ENCODE results near the gene OLFM1.

The OLFM1 gene

DNA sequence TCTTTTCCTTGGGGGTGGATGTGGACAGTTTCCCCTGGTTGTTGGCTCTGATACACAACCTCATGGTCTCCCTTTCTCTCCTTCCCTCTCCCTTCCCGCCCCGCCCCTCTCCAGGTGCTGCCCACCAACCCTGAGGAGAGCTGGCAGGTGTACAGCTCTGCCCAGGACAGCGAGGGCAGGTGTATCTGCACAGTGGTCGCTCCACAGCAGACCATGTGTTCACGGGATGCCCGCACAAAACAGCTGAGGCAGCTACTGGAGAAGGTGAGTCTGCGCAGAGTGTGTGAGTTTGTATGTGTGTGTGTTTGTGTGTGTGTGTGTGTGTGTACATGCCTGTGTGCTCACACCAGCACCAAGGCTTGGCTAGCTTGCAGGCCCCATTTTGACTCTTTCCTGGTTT, 2.6 kb downstream of the OLFM1 start:
- no peak for DNase-seq (ENCODE audit: low spot score)

- DNase-seq (ENCODE audit: low spot score) = no peak
These were observed 3.1 kb downstream of the OLFM1 start for GRCh38 chr9:135090547-135090946.

DNA sequence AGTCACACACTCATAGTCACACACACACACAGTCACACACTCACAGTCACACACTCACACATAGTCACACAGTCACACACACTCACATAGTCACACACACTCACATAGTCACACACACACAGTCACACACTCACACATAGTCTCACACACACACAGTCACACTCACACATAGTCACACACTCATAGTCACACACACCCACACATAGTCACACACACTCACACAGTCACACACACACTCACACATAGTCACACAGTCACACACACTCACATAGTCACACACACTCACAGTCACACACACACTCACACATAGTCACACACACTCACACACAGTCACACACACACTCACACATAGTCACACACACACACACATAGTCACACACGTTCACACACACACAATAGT, 4.1 kb downstream of the OLFM1 start:
- DNase-seq (ENCODE audit: low spot score) = no peak

DNA sequence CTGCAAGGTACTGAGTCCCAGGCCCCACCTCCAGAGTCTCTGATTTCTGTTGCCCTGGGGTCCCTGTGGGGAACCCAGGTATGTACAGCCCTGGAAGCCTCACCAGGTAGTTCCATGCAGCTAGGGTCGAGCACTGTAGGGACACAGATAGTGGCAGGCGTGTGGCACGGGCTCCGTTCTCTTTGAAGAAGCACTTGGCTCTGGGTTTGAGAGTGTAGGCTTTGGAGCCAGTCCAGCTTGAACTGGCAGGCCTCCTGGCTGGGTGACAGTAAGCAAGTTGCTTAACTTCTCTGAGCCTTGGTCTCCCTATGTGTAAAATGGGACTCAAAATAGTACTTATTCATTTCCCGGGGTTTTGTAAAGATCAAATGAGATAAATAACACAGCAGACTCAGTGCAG, 5.6 kb downstream of the OLFM1 start:
- no peak for DNase-seq (ENCODE audit: low spot score)

GRCh38 chr9:135093911-135094584, 6.6 kb downstream of the OLFM1 start:
- no peak for DNase-seq (ENCODE audit: low spot score)

DNA sequence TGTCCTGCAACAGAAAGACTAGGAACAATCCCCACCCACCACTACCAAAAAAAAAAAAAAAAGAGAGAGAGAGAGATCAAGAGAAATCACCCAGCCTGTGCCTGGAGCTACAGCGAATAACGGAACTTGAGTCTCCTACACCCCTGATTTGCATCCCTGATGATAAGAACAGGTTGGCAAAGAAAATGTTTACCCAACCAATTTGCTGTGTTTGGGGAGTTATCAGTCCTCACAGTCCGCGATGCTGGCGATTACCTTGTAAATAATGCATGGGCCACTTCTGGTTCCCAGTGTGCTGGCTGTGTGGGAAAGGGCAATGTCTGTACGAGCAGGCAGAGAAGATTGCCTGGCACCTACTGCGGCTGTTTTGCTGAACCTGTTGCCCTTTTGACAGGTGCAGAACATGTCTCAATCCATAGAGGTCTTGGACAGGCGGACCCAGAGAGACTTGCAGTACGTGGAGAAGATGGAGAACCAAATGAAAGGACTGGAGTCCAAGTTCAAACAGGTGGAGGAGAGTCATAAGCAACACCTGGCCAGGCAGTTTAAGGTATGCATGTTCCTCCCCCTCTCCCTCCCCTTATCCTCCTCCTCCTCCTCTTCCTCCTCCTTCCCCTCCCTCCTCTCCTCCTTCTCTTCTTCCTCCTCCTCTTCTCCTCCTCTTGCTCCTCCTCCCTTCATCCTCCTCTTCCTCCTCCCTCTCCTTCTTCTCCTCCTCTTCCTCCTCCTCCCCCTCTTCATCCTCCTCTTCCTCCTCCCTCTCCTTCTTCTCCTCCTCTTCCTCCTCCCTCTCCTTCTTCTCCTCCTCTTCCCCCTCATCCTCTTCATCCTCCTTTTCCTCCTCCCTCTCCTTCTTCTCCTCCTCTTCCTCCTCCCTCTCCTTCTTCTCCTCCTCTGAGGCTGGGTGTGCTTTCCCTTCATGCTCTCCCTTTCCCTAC, 8.3 kb downstream of the OLFM1 start:
- no peak for DNase-seq (ENCODE audit: low spot score)

- DNase-seq (ENCODE audit: low spot score) = no peak
These were observed 9.0 kb downstream of the OLFM1 start for GRCh38 chr9:135096408-135096895.

GRCh38 chr9:135098400-135099105, 11.1 kb downstream of the OLFM1 start:
- DNase-seq (ENCODE audit: low spot score) = no peak

- no peak for DNase-seq (ENCODE audit: low spot score)
These were observed 12.1 kb downstream of the OLFM1 start for GRCh38 chr9:135099574-135099973.

- DNase-seq (ENCODE audit: low spot score) = no peak
These were observed 12.8 kb downstream of the OLFM1 start for GRCh38 chr9:135100241-135100681.

DNA sequence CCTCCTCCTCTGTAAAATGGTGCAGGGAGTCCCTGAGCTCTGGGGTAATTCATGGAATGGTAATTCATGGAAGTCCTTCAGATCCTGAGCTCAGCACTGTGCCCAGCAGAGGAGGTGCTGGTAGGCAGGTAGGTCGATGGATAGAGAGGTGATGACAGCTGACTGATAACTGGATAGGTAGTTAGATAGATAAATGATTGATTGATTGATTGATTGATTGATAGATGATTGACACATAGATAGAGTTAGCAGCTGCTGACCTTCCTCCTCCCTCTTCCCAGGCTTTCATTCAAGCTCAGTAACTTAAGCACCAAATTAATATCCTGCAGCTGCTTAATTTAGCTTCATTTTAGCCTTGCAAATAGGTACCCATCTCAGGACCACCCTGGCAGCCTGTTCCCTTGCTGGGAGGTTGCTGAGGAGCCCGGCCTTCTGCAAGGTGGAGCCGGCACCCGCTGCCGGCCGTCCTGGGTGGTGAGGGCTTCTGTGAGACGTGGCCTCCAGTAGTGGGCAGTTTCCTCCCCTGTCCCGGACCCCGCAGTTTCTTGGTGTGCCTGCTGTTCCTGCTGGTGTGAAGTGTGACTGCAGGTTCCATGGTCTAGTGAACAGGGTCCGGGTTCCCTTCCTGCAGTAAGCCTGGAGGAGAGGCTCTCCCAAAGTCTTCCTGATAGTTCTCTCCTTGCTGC, 13.4 kb downstream of the OLFM1 start:
- DNase-seq (ENCODE audit: low spot score) = no peak

DNA sequence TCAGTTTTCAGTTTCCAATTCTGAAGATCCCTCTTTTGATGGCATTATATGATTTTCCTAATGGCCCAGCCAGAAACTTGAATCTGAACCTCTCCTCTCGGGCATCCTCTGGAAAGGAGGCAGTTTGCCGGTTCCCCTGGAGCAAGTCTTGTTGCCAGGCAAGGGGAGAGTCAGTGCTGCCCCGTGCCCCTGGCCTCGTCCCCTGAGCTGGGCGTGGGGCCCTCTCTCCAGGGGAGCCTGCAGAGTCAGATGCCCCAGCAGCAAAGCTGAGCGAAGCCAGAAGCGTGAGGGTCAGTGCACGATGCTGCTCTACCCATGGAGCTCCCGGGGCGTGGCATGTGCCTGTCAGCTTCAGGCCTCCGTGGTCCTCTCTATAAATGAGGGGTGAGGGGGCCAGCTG, 14.0 kb downstream of the OLFM1 start:
- no peak for DNase-seq (ENCODE audit: low spot score)

DNA sequence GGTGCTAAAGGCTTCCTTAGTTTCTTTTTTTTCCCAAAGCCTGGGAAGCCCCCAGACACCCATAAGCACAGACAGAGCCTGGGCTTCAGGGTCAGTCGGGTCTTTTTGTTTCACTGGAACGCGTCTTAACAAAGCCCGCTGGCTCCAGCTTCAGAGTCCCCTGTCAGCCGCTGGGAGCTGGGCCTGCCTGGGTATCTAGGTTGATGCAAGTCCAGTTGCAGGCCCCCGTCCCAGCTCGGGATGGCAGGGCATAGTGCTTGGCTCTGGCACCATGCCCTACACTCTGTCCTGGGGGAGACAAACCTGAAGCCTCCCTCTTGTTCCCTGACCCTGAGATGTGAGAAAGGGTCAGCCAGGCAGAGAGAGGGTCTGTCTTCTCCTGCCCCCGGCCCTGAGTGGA, 14.5 kb downstream of the OLFM1 start:
- DNase-seq (ENCODE audit: low spot score) = no peak

DNA sequence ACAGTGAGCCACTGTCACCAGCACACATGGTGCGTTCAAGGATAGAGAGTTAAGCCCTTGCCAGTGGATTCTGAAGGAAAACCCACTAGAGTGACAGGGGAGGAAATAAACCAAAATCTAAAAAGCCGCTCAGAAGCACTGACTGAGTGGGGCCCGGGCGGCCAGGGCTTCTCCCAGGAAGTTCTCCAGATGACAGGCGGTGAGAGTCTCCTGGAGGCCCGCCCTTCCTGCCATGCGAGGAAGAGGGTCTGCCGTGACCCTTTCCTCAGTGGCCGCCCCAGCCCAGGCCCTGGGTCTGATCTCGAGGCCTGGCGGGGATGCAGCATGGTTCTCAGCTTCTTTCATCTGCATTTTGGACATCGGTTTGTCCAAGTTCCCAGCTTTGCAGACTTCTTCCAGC, 14.9 kb downstream of the OLFM1 start:
- DNase-seq (ENCODE audit: low spot score) = no peak

GRCh38 chr9:135103001-135103446, 15.6 kb downstream of the OLFM1 start:
- DNase-seq (ENCODE audit: low spot score) = no peak

DNA sequence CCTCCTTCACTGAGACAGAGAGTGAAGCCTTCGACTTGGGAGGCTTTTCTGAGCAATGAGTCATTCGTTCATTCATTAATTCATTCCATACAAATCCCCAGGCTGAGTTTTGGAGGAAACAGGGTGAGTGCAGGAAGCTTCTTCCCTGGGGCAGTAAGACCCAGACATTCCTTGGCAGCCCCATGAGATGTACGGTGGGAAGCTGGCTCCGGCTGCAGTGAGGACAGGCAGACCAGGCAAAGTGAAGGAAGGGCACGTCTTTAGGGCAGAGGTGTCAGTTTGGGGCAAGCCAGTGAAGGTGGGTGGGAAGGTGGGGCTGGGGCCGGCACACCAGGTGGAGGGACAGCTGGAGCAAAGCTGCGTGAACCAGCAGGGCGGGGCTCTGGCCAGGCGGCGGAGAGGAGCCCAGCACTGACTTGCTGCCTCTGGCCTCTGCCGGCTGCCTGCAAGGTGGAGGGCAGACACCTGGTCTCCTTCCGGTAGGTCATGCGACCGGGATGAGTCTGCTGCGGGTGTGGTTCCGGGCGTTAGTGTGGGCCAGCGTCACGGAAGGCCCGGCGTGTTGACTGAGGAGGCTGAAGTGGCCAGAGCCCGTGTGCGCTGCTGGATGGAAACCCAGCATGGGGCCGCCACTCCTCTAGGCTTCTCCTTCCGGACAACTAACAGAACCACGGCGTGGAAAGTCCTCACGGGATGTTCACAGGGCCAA, 16.6 kb downstream of the OLFM1 start:
- no peak for DNase-seq (ENCODE audit: low spot score)

- no peak for DNase-seq (ENCODE audit: low spot score)
These were observed 17.3 kb downstream of the OLFM1 start for GRCh38 chr9:135104761-135105160.

- DNase-seq (ENCODE audit: low spot score) = no peak
These were observed 17.8 kb downstream of the OLFM1 start for GRCh38 chr9:135105211-135105745.

DNA sequence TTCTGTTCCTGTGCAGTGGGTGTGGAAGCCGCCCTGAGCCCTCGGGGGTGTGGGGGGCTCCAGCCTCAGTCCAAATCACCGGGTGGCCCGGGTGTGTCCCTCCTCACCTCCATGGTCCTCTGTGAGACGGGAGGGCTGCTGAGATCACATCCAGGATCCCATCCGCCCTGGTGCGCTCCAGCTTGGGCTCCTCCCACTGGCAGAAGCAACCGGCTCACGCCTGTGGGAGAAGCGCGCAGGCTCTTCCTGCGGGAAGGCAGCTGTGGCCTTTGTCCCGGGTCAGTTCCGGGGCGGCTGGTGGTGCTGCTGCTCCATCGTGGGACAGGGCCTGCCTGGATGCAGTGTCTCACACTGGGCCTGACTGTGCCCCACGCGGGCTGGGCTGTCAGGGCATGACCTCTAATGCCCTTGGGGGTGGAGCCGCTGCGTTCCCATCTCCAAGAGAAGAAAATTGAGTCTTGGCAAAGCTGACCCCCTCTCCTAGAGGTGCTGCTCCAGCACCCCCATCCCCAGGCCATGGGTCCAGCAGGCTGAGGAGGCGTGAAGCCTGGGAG, 18.5 kb downstream of the OLFM1 start:
- no peak for DNase-seq (ENCODE audit: low spot score)

DNA sequence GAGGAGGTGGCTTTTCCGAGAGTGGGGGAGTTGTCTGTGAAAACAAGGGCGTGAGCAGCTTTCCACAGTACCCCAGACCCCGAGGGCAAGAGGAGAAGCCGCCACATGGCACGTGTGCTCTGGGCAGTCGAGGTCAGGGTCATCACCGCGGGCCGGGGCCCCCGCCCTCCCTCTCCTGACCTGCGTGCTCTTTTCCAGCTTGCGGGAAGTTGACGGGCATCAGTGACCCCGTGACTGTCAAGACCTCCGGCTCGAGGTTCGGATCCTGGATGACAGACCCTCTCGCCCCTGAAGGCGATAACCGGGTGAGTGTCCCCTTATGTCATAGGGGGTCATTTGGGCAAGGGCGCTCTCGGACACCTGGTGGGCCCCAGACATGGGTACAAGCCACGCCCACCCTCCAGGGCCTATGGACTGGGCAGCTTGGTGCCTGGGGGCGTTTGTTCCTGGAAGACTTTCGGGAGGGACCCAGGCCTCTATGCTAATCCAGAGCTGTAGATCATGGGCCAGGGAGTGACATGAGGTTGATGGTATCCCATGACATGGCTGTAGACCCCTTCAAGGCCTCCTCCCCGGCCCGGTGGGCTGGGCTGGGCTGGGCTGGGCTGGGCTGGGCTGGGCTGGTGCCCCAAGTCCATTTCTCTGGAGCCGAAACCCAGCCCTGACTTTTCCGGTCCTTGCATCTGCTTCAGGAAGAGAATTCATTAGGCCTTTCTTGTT, 19.2 kb downstream of the OLFM1 start:
- no peak for DNase-seq (ENCODE audit: low spot score)
